T-helper 1 cell treated with Interleukin-12 subunit alpha and Interleukin-12 subunit beta and Interleukin-4 antibody, amounts not matched to agents 30 ng/mL and 1 ng/mL, for 36 hours (primary cell): Measurements from ENCODE around the gene CSMD2. TPM values are rescaled to one million over a fixed set of nuclear protein-coding genes. Genes with fewer than 3 reads are reported as not detected.

Experiments used
- intact Hi-C: fragments of 100-400 bp; cut with micrococcal nuclease; formaldehyde crosslinking; loops from one replicate; pipeline ENCODE4 v1.15.1; 2024
- total RNA-seq: library from RNA; stranded (reverse); gene quantifications from 2 replicates; pipeline ENCODE4 v1.2.3, GENCODE V29; 2022

Gene CSMD2
- total RNA-seq, 1 donor from 2014 or later: not detected

GRCh38 chr1:33654267-33654834 is 510.7 kb downstream of the CSMD2 start:
- intact Hi-C loops: no loop called here

- intact Hi-C loops: no loop called here
Observed at GRCh38 chr1:33653226-33653625, 511.8 kb downstream of the CSMD2 start.

- intact Hi-C loops: no loop called here
Observed at GRCh38 chr1:33650708-33651107, 514.3 kb downstream of the CSMD2 start.

- intact Hi-C loops: no loop called here
Observed at GRCh38 chr1:33649759-33650158, 515.3 kb downstream of the CSMD2 start.

- intact Hi-C loops: no loop called here
Observed at GRCh38 chr1:33643216-33643615, 521.8 kb downstream of the CSMD2 start.

- intact Hi-C loops: no loop called here
Observed at GRCh38 chr1:33641104-33641830, 523.8 kb downstream of the CSMD2 start.

GRCh38 chr1:33640114-33640660 is 524.8 kb downstream of the CSMD2 start:
- intact Hi-C loops: no loop called here

GRCh38 chr1:33637846-33638440 is 527.1 kb downstream of the CSMD2 start:
- intact Hi-C loops: no loop called here

- intact Hi-C loops: no loop called here
Observed at GRCh38 chr1:33636209-33636608, 528.8 kb downstream of the CSMD2 start.

GRCh38 chr1:33635336-33636012 is 529.6 kb downstream of the CSMD2 start:
- intact Hi-C loops: no loop called here

GRCh38 chr1:33634806-33635205 is 530.2 kb downstream of the CSMD2 start:
- intact Hi-C loops: loop anchor here (5.0 kb wide), 1 partner anchor 377 kb away; no protein-coding TSS in a partner anchor

- intact Hi-C loops: loop anchor here (5.0 kb wide), 1 partner anchor 378 kb away; no protein-coding TSS in a partner anchor
Observed at GRCh38 chr1:33634143-33634542, 530.9 kb downstream of the CSMD2 start.

GRCh38 chr1:33633019-33633801 is 531.8 kb downstream of the CSMD2 start:
- intact Hi-C loops: loop anchor here (1.0 to 5.0 kb wide), 3 partner anchors 379 to 1109 kb away; no protein-coding TSS in a partner anchor

GRCh38 chr1:33630686-33631085 is 534.3 kb downstream of the CSMD2 start:
- intact Hi-C loops: loop anchor here (5.0 kb wide), 1 partner anchor 382 kb away; no protein-coding TSS in a partner anchor

GRCh38 chr1:33626801-33627200 is 538.2 kb downstream of the CSMD2 start:
- intact Hi-C loops: no loop called here

GRCh38 chr1:33624991-33625870 is 539.8 kb downstream of the CSMD2 start:
- intact Hi-C loops: no loop called here

- intact Hi-C loops: no loop called here
Observed at GRCh38 chr1:33624261-33624990, 540.6 kb downstream of the CSMD2 start.

GRCh38 chr1:33623811-33624210 is 541.2 kb downstream of the CSMD2 start:
- intact Hi-C loops: no loop called here

GRCh38 chr1:33622757-33623156 is 542.3 kb downstream of the CSMD2 start:
- intact Hi-C loops: no loop called here
